ENCODE data around the gene TCF4.

The TCF4 gene

GRCh38 chr18:55439056-55439455, 148.9 kb downstream of the TCF4 start:
- no peak overlapping the region for H3K27ac ChIP-seq (replicated peaks)
- no peak for TF ChIP-seq SPI1 (IDR thresholded peaks at IDR 0.05; ENCODE audit: borderline replicate concordance, low read depth)
- no peak for TF ChIP-seq REST (IDR thresholded peaks at IDR 0.05; ENCODE audit: insufficient replicate concordance, low read depth)
- TF ChIP-seq CTCF (IDR thresholded peaks at IDR 0.05; ENCODE audit: insufficient read depth, low read length) = no peak

GRCh38 chr18:55435592-55435991, 152.4 kb downstream of the TCF4 start:
- H3K27me3 ChIP-seq (ENCODE audit: insufficient read depth, poor library complexity, severe bottlenecking) = peaks cover 4% of the 10 kb centered on the region
- H3K4me3 ChIP-seq (replicated peaks; ENCODE audit: insufficient read depth, low read length) = no peak overlapping the region
- TF ChIP-seq REST (IDR thresholded peaks at IDR 0.05; ENCODE audit: insufficient replicate concordance, low read depth) (no peak), POLR2AphosphoS5 (IDR thresholded peaks at IDR 0.05; ENCODE audit: low read depth) (no peak)
- no peak overlapping the region for H3K27ac ChIP-seq (replicated peaks)
- no peak for DNase-seq (ENCODE audit: low read depth in 1 of 2, low spot score in 1 of 2)

More at GRCh38 chr18:55439056-55439455, 148.9 kb downstream of the TCF4 start:
- H3K27me3 ChIP-seq (ENCODE audit: insufficient read depth, poor library complexity, severe bottlenecking) = no peaks in the 10 kb centered on the region
- no peak for DNase-seq (ENCODE audit: low read depth in 1 of 2, low spot score in 1 of 2)
- no peak overlapping the region for H3K4me3 ChIP-seq (replicated peaks; ENCODE audit: insufficient read depth, low read length)

- H3K27ac ChIP-seq (replicated peaks) = no peak overlapping the region
- no peak for TF ChIP-seq SPI1 (IDR thresholded peaks at IDR 0.05; ENCODE audit: borderline replicate concordance, low read depth)
- TF ChIP-seq REST (IDR thresholded peaks at IDR 0.05; ENCODE audit: insufficient replicate concordance, low read depth) = no peak
- TF ChIP-seq POLR2AphosphoS5 (IDR thresholded peaks at IDR 0.05; ENCODE audit: low read depth) = no peak
- no peak for TF ChIP-seq CTCF (IDR thresholded peaks at IDR 0.05; ENCODE audit: insufficient read depth, low read length)
- TF ChIP-seq GABPA (IDR thresholded peaks at IDR 0.05; ENCODE audit: low read depth) = no peak
- DNase-seq (ENCODE audit: low read depth in 1 of 2, low spot score in 1 of 2) = no peak
Measured at GRCh38 chr18:55433648-55434047, 154.3 kb downstream of the TCF4 start.

GRCh38 chr18:55433140-55433539, 154.9 kb downstream of the TCF4 start:
- TF ChIP-seq GABPA (IDR thresholded peaks at IDR 0.05; ENCODE audit: low read depth) (no peak), POLR2AphosphoS5 (IDR thresholded peaks at IDR 0.05; ENCODE audit: low read depth) (no peak), REST (IDR thresholded peaks at IDR 0.05; ENCODE audit: insufficient replicate concordance, low read depth) (no peak), SPI1 (IDR thresholded peaks at IDR 0.05; ENCODE audit: borderline replicate concordance, low read depth) (no peak)
- H3K4me3 ChIP-seq (replicated peaks; ENCODE audit: insufficient read depth, low read length) = no peak overlapping the region
- no peak overlapping the region for H3K27ac ChIP-seq (replicated peaks)
- peaks cover 4% of the 10 kb centered on the region for H3K27me3 ChIP-seq (ENCODE audit: insufficient read depth, poor library complexity, severe bottlenecking)
- no peak for DNase-seq (ENCODE audit: low read depth in 1 of 2, low spot score in 1 of 2)

More at GRCh38 chr18:55433648-55434047, 154.3 kb downstream of the TCF4 start:
- H3K27me3 ChIP-seq (ENCODE audit: insufficient read depth, poor library complexity, severe bottlenecking) = peaks cover 4% of the 10 kb centered on the region
- H3K4me3 ChIP-seq (replicated peaks; ENCODE audit: insufficient read depth, low read length) = no peak overlapping the region

All from HL-60 (cell line).